MM.1S (cell line): ENCODE measurements around the gene STX17.

ENCODE experiments used
- DNase-seq: peaks from one replicate; pipeline ENCODE4 v3.0.0-alpha.2; 2015
- H2AFZ ChIP-seq: fragments of 300-600 bp; sonication (generic); 2 replicates; pipeline ENCODE4 v1.6.0; 2016; ENCODE audit warnings: antibody characterized with exemption, low read length
- H3F3A ChIP-seq: fragments of 300-600 bp; sonication (generic); 2 replicates; pipeline ENCODE4 v1.6.1; 2016; ENCODE audit warnings: mild to moderate bottlenecking, antibody characterized with exemption, low read length, moderate library complexity, mixed read lengths; ENCODE audit not compliant: insufficient read depth
- H3K27ac ChIP-seq: fragments of 300-600 bp; sonication (generic); 2 replicates; pipeline ENCODE4 v1.5.1; 2016; ENCODE audit warnings: mild to moderate bottlenecking, low read length
- H3K27me3 ChIP-seq: fragments of 300-600 bp; sonication (generic); replicated peaks from 2 replicates; pipeline ENCODE4 v1.6.0; 2016; ENCODE audit warnings: low read length; ENCODE audit not compliant: insufficient read depth
- H3K36me3 ChIP-seq: fragments of 300-600 bp; sonication (generic); replicated peaks from 2 replicates; pipeline ENCODE4 v1.6.1; 2016; ENCODE audit warnings: mild to moderate bottlenecking, low read length, mixed read lengths; ENCODE audit not compliant: insufficient read depth
- H3K4me1 ChIP-seq: fragments of 300-600 bp; sonication (generic); 2 replicates; pipeline ENCODE4 v1.6.1; 2016; ENCODE audit warnings: low read length, mixed read lengths
- H3K4me2 ChIP-seq: fragments of 300-600 bp; sonication (generic); 2 replicates; pipeline ENCODE4 v1.6.0; 2016; ENCODE audit warnings: low read depth, low read length
- H3K4me3 ChIP-seq: fragments of 300-600 bp; sonication (generic); 2 replicates; pipeline ENCODE4 v1.5.1; 2016; ENCODE audit warnings: low read length, mixed read lengths
- H3K79me2 ChIP-seq: fragments of 300-600 bp; sonication (generic); 2 replicates; pipeline ENCODE4 v1.6.1; 2016; ENCODE audit warnings: mixed run types, low read length, mixed read lengths
- H3K9ac ChIP-seq: fragments of 300-600 bp; sonication (generic); 2 replicates; pipeline ENCODE4 v1.6.1; 2016; ENCODE audit warnings: low read length, mixed read lengths
- H3K9me2 ChIP-seq: fragments of 300-600 bp; sonication (generic); replicated peaks from 2 replicates; pipeline ENCODE4 v1.6.1; 2016; ENCODE audit warnings: mild to moderate bottlenecking, low read length, mixed read lengths; ENCODE audit not compliant: insufficient read depth
- H3K9me3 ChIP-seq: fragments of 300-600 bp; sonication (generic); replicated peaks from 2 replicates; pipeline ENCODE4 v1.6.1; 2016; ENCODE audit warnings: mild to moderate bottlenecking, low read length, mixed read lengths; ENCODE audit not compliant: insufficient read depth
- H4K20me1 ChIP-seq: fragments of 300-600 bp; sonication (generic); 2 replicates; pipeline ENCODE4 v1.6.1; 2016; ENCODE audit warnings: mild to moderate bottlenecking, low read length, moderate library complexity, mixed read lengths; ENCODE audit not compliant: insufficient read depth
- CTCF ChIP-seq: fragments of 300-600 bp; sonication (generic); IDR thresholded peaks from 2 replicates; pipeline ENCODE4 v1.5.1; 2016; ENCODE audit warnings: antibody characterized with exemption, low read length, mixed read lengths
- EZH2 ChIP-seq: fragments of 300-600 bp; sonication (generic); optimal IDR thresholded peaks from 2 replicates; pipeline ENCODE3; 2017; ENCODE audit warnings: low read depth, mild to moderate bottlenecking, antibody characterized with exemption, low read length, mixed read lengths
- EZH2phosphoT487 ChIP-seq: fragments of 300-600 bp; sonication (generic); IDR thresholded peaks from 2 replicates; pipeline ENCODE4 v1.6.1; 2018; ENCODE audit warnings: antibody characterized with exemption, low read length

Gene STX17

GRCh38 chr9:99866398-99866797 is 40.1 kb upstream of the STX17 start:
- Histone ChIP-seq H3K4me1 (peaks cover 18% of the 10 kb centered on the region), H3K79me2 (no peaks in the 10 kb centered on the region), H3K9me2 (no peaks in the 10 kb centered on the region), H3K9ac (no peak overlapping the region), H3K36me3 (no peaks in the 10 kb centered on the region), H3F3A (no peaks in the 10 kb centered on the region), H2AFZ (no peak overlapping the region), H3K4me2 (no peak overlapping the region), H3K27ac (no peak overlapping the region), H3K4me3 (no peak overlapping the region), H3K27me3 (no peaks in the 10 kb centered on the region), H4K20me1 (no peaks in the 10 kb centered on the region), H3K9me3 (no peaks in the 10 kb centered on the region)
- no peak for DNase-seq
- TF ChIP-seq EZH2 (no peak), CTCF (no peak), EZH2phosphoT487 (no peak)

GRCh38 chr9:99867536-99867935 is 38.9 kb upstream of the STX17 start:
- no peak for TF ChIP-seq CTCF
- no peak for TF ChIP-seq EZH2phosphoT487
- TF ChIP-seq EZH2 = no peak
- H2AFZ ChIP-seq = no peak overlapping the region
- no peak overlapping the region for H3K4me3 ChIP-seq
- peak overlapping the region; percentile 44 for H3K4me2 ChIP-seq
- DNase-seq = no peak
- H3K36me3 ChIP-seq = no peaks in the 10 kb centered on the region
- H3K4me1 ChIP-seq = peaks cover 18% of the 10 kb centered on the region
- no peak overlapping the region for H3K9ac ChIP-seq
- no peaks in the 10 kb centered on the region for H3K9me2 ChIP-seq
- H4K20me1 ChIP-seq = no peaks in the 10 kb centered on the region
- no peaks in the 10 kb centered on the region for H3K27me3 ChIP-seq
- no peak overlapping the region for H3K27ac ChIP-seq
- H3K9me3 ChIP-seq = no peaks in the 10 kb centered on the region
- H3F3A ChIP-seq = no peaks in the 10 kb centered on the region
- no peaks in the 10 kb centered on the region for H3K79me2 ChIP-seq

- Histone ChIP-seq H3K9me3 (no peaks in the 10 kb centered on the region), H3K4me1 (peaks cover 18% of the 10 kb centered on the region), H3K27me3 (no peaks in the 10 kb centered on the region), H3K79me2 (no peaks in the 10 kb centered on the region), H2AFZ (no peak overlapping the region), H3K9ac (no peak overlapping the region), H3K27ac (peak overlapping the region; percentile 1; the same call in 1 of the 2 replicates), H3K36me3 (no peaks in the 10 kb centered on the region), H3K4me2 (peak overlapping the region; percentile 44), H3K4me3 (no peak overlapping the region), H3F3A (no peaks in the 10 kb centered on the region), H4K20me1 (no peaks in the 10 kb centered on the region), H3K9me2 (no peaks in the 10 kb centered on the region)
- TF ChIP-seq EZH2 (no peak), EZH2phosphoT487 (no peak), CTCF (no peak)
- DNase-seq = peak; percentile 51
Observed at GRCh38 chr9:99867968-99868367, 38.5 kb upstream of the STX17 start.
